IPS-20b (cell line): ENCODE results near the gene KLK6.

Source experiments
- H3K27ac ChIP-seq: one replicate; pipeline ENCODE4 v1.5.1; 2013; ENCODE audit warnings: low read length
- H3K27me3 ChIP-seq: 2 replicates; pipeline ENCODE4 v1.6.1; 2013; ENCODE audit warnings: mild to moderate bottlenecking, low read length, inconsistent platforms; ENCODE audit not compliant: insufficient read depth
- H3K36me3 ChIP-seq: 2 replicates; pipeline ENCODE4 v1.6.1; 2013; ENCODE audit warnings: low read depth, mild to moderate bottlenecking, inconsistent platforms, low read length, moderate library complexity; ENCODE audit not compliant: insufficient read depth
- H3K4me1 ChIP-seq: 2 replicates; pipeline ENCODE4 v1.6.1; 2013; ENCODE audit warnings: mild to moderate bottlenecking, control low read depth, inconsistent platforms, low read length, moderate library complexity; ENCODE audit not compliant: insufficient read depth
- H3K4me3 ChIP-seq: 2 replicates; pipeline ENCODE4 v1.5.1; 2013; ENCODE audit warnings: mild to moderate bottlenecking, low read length, inconsistent platforms
- H3K9ac ChIP-seq: 2 replicates; pipeline ENCODE4 v1.6.1; 2013; ENCODE audit warnings: low read depth, mild to moderate bottlenecking, inconsistent platforms, low read length, moderate library complexity
- H3K9me3 ChIP-seq: 2 replicates; pipeline ENCODE4 v1.6.1; 2013; ENCODE audit warnings: mild to moderate bottlenecking, low read depth, low read length, inconsistent platforms; ENCODE audit not compliant: insufficient read depth

The KLK6 gene

DNA sequence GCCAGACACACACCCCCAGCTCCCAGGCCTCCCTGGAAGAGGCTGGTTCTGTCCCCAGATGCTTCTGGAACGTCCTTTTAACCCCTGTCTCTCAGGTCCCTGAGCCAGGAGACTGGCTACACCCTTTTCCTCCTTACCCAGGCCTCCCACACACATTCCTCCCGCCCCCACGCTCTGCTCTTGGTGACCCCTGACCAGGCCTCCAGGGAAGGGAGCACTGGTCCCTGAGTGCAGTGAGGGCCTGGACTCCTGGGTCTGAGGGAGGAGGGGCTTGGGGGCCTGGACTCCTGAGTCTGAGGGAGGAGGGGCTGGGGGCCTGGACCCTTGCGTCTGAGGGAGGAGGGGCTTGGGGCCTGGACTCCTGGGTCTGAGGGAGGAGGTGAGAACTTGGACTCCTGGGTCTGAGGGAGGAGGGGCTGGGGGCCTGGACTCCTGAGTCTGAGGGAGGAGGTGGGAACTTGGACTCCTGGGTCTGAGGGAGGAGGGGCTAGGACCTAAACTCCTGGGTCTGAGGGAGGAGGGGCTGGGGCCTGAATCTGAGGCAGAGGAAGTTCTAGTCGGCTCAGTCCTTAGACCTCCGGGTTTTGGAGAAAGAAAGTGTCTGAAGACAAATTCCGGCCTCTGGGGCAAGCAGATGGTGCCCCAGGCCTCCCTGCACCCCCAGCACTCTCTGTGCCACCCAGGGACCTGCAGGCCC is 527 bp downstream of the KLK6 start:
- H3K9me3 ChIP-seq = no peaks in the 10 kb centered on the region; the same call in 1 of the 2 replicates
- no peak overlapping the region for H3K4me3 ChIP-seq
- no peaks in the 10 kb centered on the region for H3K36me3 ChIP-seq
- H3K27ac ChIP-seq = no peak overlapping the region
- no peaks in the 10 kb centered on the region for H3K4me1 ChIP-seq
- H3K9ac ChIP-seq = no peak overlapping the region
- H3K27me3 ChIP-seq = no peaks in the 10 kb centered on the region

DNA sequence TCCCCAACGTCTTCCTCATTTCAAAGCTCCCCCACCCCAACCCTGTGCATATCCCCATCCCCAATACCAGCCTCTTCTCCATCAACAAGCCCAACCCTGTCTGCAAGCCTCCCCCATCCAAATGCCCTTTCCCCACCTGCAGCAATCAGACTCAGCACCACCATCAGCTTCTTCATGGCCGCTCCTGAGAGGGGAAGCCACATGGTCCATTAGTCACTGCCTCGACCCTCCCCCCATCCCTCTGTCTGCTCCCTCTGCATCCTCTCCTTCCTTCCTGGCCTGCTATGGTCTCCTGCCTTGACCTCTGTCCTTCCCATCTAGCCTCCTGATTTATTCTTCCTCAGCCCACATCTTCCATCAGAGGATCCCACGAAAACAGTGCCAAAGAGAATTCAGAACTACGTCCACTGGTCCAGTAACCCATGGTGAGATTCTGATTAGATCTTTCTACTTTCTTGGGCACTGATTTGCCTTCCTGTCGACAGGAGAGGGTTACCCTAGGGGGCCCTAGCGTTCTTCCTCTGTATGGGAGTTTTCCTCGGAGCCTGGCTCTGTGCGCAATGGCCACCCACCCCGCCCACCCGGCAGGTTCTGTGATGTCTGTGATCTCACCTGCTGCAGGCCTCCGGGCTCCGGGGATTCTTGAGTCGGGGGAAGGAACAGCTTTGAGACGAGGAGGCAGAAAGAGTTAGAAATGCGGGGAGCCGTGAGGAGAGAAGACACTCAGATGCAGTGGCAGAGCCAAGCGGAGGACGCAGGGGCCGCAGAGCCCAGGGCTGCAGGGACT is 1.3 kb downstream of the KLK6 start:
- Histone ChIP-seq H3K27ac (no peak overlapping the region), H3K27me3 (no peaks in the 10 kb centered on the region), H3K36me3 (no peaks in the 10 kb centered on the region), H3K4me1 (no peaks in the 10 kb centered on the region), H3K9me3 (peaks cover 3% of the 10 kb centered on the region; the same call in 1 of the 2 replicates), H3K9ac (no peak overlapping the region), H3K4me3 (no peak overlapping the region)

DNA sequence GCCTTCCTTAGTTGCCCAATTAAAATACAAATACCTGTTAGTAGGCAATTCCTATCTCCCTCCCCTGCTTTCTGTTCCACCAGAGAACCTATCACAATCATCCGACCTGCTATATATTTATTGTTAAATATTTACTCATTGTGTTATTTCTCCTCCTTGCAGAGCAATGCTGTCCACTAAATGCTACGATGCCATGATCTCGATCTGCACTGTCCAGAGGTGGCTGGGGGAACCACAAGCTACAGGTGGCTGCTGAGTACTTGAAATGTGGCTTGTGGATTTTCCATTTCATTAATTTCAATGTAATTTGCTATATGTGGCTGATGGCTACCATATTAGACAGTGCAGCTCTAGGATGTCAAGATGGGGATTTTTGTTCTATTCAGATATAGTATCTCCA is 5.1 kb downstream of the KLK6 start:
- Histone ChIP-seq H3K4me1 (no peaks in the 10 kb centered on the region), H3K27me3 (no peaks in the 10 kb centered on the region), H3K36me3 (no peaks in the 10 kb centered on the region), H3K9ac (no peak overlapping the region), H3K4me3 (no peak overlapping the region), H3K9me3 (peaks cover 6% of the 10 kb centered on the region; the same call in 1 of the 2 replicates), H3K27ac (no peak overlapping the region)

DNA sequence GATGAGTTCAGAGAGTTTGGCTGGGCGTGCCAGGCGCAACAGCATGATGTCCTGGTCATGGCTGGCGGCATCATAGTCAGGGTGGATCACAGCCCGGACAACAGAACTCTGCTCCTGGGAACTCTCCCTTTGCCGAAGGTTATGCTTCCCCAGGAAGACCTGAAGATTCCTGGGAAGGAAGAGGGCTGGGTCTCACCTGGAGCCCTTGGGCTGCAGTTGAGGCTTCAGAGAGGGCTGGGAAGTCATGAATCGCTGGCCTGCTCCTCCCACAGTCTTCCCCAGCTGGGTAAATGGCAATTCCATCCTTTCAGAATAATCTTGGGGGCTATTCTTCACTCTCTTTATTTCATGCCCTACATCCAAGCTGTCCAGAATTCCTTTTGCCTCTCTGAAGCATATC is 6.0 kb downstream of the KLK6 start:
- Histone ChIP-seq H3K9ac (no peak overlapping the region), H3K9me3 (peaks cover 9% of the 10 kb centered on the region; the same call in 1 of the 2 replicates), H3K4me1 (no peaks in the 10 kb centered on the region), H3K4me3 (no peak overlapping the region), H3K27me3 (no peaks in the 10 kb centered on the region), H3K36me3 (no peaks in the 10 kb centered on the region), H3K27ac (no peak overlapping the region)

DNA sequence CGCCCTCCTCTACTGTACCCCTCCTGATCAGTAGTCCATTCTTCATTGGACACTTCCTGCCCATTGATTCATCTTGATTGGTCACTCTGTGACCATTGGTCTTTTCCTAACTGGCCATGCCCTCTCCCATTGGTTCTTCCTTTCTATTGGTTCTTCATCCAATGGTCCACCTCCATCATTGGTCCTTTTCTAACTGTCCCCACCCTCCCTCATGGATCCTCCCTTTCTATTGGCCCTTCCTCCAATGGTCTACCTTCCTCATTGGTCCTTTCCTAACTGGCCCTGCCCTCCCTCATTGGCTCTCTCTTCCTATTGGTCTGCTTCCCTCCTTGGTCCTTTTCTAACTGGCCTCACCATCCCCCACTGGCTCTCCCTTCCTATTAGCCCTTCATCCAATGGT is 7.1 kb downstream of the KLK6 start:
- no peaks in the 10 kb centered on the region for H3K36me3 ChIP-seq
- H3K4me3 ChIP-seq = no peak overlapping the region
- H3K27ac ChIP-seq = no peak overlapping the region
- H3K27me3 ChIP-seq = no peaks in the 10 kb centered on the region
- peaks cover 9% of the 10 kb centered on the region; the same call in 1 of the 2 replicates for H3K9me3 ChIP-seq
- H3K9ac ChIP-seq = no peak overlapping the region
- no peaks in the 10 kb centered on the region for H3K4me1 ChIP-seq

DNA sequence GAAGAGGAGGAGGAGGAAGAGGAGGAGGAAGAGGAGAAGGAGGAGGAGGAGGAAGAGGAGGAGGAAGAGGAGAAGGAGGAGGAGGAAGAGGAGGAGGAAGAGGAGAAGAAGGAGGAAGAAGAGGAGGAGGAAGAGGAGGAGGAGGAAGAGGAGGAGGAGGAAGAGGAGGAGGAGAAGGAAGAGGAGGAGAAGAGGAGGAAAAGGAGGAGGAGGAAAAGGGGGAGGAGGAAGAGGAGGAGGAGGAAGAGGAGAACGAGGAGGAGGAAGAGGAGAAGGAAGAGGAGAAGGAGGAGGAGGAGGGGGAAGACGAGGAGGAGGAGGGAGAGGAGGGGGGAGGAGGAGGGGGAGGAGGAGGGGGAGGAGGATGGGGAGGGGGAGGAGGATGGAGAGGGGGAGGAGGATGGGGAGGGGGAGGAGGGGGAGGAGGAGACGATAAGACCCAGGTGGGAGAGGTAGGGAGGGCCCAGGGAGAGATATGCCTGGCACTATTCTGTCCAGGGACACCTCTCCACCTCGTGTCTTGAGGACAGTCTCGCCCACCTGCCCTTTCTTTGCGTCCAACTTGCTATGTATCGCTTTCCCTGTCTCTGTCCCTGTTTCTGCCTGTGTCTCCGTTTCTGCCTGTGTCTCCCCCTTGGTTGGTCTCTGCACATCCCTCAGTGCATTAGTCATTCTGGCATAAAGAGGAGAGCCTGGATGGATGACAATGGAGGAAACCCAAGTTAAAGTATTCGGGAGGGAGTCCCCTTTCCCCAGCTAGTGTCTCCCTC is 9.5 kb downstream of the KLK6 start:
- Histone ChIP-seq H3K4me1 (no peaks in the 10 kb centered on the region), H3K27me3 (no peaks in the 10 kb centered on the region), H3K4me3 (no peak overlapping the region), H3K36me3 (no peaks in the 10 kb centered on the region), H3K27ac (no peak overlapping the region), H3K9ac (no peak overlapping the region), H3K9me3 (peaks cover 9% of the 10 kb centered on the region; the same call in 1 of the 2 replicates)

DNA sequence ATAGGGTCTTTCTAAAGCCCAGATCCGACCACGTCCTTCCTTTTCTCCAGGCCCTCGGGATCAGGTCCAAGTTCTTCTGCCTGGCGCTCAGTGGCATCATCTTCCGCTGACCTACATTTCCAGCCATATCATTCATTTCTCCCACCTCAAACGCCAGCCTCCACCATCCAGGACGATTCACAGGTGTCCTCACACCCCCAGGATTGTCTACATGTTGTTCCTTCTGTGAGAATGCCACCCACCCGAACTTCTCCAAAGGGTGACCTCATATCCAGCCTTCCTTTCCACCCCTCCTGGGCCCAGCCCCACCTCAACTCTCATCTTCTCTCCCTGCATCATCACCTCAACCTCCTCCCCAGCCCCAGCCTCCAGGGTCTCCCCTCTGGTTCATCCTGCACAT is 11.8 kb downstream of the KLK6 start:
- no peaks in the 10 kb centered on the region for H3K27me3 ChIP-seq
- H3K9ac ChIP-seq = no peak overlapping the region
- no peak overlapping the region for H3K4me3 ChIP-seq
- H3K4me1 ChIP-seq = no peaks in the 10 kb centered on the region
- no peaks in the 10 kb centered on the region for H3K36me3 ChIP-seq
- H3K9me3 ChIP-seq = peaks cover 3% of the 10 kb centered on the region; the same call in 1 of the 2 replicates
- H3K27ac ChIP-seq = no peak overlapping the region

DNA sequence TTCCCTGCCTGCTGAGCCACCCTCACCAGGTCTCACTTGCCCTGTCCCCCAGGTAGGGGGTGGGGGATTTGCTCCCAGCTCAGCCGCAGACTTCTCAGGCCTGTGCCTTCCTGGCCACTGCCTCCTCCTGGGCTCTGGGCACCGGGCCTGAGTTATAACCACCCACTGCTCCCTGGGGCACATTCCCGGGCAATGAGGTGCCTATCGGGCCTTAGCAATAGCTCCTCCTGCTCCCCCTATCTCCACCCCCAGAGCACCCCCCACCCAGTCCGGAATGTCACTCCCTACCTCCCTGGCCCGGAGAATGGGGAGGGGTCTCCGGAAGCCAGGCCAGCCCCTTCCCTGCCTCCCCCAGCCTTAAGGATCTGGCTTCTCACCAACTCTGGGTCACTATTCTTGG is 16.5 kb downstream of the KLK6 start, which contains the start of gene KLK5:
TSS of gene KLK5 (minus strand) at position 129 of the 400 bp plus-strand sequence. CDS start 381 bp downstream, outside the sequence.
- Histone ChIP-seq H3K36me3 (no peaks in the 10 kb centered on the region), H3K9ac (no peak within 1 kb of the TSS), H3K27ac (no peak within 1 kb of the TSS), H3K4me1 (no peaks in the 10 kb centered on the region), H3K4me3 (no peak within 1 kb of the TSS), H3K27me3 (no peaks in the 10 kb centered on the region), H3K9me3 (no peaks in the 10 kb centered on the region; the same call in 1 of the 2 replicates)

DNA sequence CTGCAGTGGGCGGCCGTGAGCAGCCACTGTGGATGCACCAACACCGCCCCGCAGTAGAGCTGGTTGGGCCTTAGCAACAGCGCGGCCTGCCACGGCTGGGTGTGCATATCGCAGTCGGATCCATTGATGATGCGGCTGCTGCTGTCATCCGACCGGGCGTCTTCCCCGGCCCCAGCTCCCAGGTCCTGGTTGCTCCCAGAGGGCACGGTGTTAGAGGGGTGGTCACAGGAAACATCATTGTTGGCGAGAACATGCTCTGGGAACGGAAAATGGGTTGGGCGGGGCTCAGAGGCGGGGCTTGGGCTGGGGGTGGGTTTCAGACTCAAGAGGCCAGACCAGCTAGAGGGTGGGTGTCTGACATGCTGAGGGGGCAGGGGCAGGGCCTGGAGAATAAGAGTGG is 19.5 kb downstream of the KLK6 start:
- Histone ChIP-seq H3K27me3 (no peaks in the 10 kb centered on the region), H3K9me3 (peaks cover 5% of the 10 kb centered on the region; the same call in 1 of the 2 replicates), H3K4me3 (no peak overlapping the region), H3K4me1 (no peaks in the 10 kb centered on the region), H3K27ac (no peak overlapping the region), H3K9ac (no peak overlapping the region), H3K36me3 (no peaks in the 10 kb centered on the region)

DNA sequence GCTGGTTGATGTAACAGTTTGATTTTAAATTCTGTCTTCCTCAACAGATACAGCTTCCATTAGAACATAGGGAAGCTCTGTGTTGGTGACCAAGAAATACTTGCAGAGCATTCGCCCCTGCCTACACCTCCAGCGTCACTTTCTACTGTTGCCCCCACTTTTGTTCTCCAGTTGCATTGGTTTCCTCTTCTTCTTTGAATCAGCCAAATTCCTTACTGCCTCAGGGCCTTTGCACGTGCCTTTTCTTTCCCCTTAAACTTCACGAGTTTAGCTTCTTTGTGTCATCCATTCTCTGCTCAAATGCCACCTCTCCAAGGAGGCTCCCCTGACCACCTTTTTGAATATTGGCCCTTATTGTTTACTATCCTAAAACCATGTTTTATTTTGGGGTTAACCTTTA is 22.3 kb downstream of the KLK6 start:
- H3K4me1 ChIP-seq = no peaks in the 10 kb centered on the region
- no peak overlapping the region for H3K9ac ChIP-seq
- no peak overlapping the region for H3K27ac ChIP-seq
- H3K9me3 ChIP-seq = peaks cover 5% of the 10 kb centered on the region; the same call in 1 of the 2 replicates
- H3K27me3 ChIP-seq = no peaks in the 10 kb centered on the region
- no peak overlapping the region for H3K4me3 ChIP-seq
- no peaks in the 10 kb centered on the region for H3K36me3 ChIP-seq

DNA sequence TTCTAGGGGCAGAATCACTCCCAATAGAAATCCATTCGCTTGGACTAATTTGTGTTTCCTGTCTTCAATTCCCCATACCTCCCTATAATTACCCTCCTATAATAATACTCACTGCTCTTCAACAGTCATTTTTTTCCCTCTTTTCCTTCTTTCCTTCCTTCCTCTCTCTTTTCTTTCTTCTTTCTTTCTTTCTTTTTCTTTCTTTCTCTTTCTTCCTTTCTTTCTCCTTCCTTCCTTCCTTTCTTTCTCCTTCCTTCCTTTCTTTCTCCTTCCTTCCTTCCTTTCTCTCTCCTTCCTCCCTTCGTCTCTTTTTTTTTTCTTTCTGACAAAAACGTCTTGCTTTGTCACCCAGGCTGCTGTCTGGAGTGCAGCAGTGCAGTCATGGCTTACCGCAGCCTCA is 24.6 kb downstream of the KLK6 start:
- Histone ChIP-seq H3K27ac (no peak overlapping the region), H3K4me1 (no peaks in the 10 kb centered on the region), H3K4me3 (no peak overlapping the region), H3K36me3 (no peaks in the 10 kb centered on the region), H3K9me3 (peaks cover 5% of the 10 kb centered on the region; the same call in 1 of the 2 replicates), H3K9ac (no peak overlapping the region), H3K27me3 (no peaks in the 10 kb centered on the region)
